ENCODE data around the gene CPNE5.

CPNE5 gene

DNA sequence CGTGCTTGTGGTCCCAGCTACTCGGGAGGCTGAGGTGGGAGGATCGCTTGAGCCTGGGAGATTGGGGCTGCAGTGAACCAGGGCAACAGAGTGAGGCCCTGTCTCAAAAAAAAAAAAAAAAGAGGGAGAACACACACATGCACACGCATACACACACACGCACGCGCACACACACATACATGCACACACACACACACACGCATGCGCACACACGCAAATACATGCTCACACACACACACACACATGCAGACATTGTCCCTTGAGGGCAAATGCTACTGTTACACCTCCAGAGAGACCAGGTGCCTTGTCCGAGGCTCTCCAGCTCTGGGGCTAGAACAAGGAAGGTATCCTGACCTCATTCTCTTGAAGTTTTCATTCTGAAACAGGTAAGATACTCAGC is 77.1 kb downstream of the CPNE5 start:
- no peak for DNase-seq (ENCODE audit: low spot score)

DNA sequence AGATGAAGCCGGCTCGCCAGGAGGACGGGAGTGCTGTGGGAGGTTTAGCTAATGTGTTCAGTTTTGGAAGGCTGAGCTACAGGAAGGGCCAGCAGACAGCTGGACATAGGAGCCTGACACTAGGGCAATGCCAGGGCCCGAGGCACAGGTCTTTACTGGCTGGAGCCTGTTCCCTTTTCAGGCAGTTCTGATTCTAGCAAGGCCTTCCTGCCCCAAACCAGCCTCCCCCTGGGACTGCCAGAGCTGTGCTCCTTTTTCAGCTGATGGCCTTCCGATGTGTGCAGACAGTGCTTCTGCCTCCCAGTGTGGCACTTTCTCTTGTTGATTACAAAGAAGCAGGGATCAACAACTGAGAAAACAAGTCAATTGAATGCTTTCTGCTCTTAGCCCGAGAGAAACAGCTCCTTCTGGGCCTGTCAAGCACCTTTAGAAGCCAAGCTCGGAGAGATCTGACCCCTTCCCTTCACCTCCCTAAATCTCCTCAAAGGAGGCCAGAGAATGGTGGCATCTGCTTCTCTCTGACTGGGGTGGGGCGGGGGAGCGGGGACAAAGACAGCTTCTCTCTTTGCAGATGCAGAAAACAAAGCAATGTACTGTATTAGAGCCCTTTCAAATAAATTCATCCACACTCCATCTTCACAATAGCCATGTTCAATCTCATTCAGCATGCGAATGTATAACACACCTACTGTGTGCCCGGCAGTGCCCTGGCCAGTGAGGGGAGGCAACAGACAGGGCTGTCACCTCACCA is 78.4 kb downstream of the CPNE5 start:
- no peak for DNase-seq (ENCODE audit: low spot score)

DNA sequence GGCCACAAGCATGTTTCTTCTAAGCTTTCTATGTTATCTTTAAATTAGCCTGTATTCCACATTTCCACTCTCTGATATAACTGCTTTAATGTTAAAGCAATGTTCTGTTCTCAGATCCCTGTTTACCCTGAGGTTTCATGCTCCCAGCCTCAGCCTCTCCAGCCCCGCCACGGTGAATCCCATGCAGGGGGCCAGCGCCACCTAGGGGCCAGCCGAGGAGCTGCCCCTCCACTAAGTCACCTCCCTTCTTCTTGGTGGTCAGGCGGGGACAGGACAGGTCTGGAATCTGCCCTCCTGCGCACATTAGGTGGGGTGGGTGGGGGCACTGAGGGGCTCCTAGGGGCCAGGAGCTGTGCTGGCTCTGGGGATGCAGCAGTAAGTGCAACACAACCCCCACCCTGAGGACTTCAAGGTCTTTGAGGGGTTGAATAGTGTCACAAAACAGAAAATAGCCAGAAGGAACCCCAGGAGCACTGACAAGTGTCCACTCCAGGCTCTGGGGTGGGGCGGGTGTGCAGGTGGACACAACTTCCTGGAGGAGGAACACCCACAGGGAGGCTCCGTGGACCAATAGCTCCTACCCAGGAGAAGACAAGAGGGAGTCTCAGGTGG is 80.0 kb downstream of the CPNE5 start:
- peak; percentile 87 for DNase-seq (ENCODE audit: low spot score)

DNA sequence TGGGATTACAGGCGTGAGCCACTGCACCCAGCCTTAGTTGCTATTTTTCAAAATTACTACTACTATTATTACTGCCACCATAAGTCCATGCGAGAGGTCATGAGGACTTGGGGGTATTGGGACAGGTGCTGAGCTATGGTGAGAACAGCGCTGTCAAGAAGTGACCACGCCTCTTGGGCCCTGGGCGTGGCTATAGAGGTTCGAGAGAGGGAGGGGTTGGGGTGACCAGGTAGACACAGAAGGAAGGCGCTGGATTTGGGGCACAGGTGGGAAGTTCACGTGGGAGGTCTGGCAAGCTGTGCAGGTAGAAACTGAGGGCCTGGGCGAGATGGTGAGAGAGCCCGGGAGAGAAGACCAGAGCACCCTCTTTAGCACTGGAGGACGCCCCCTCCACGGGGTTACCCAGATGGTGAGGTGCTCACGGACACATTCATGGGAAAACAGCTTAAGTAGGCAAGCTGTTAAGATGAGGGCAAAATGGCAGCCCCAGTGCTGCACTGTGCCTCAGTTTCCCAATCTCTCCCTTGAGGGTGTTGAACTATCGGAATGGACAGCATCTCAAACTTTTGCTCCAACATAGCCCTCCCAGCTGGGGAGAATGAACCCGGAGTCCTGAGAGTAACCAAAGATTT is 80.6 kb downstream of the CPNE5 start:
- no peak for DNase-seq (ENCODE audit: low spot score)

DNA sequence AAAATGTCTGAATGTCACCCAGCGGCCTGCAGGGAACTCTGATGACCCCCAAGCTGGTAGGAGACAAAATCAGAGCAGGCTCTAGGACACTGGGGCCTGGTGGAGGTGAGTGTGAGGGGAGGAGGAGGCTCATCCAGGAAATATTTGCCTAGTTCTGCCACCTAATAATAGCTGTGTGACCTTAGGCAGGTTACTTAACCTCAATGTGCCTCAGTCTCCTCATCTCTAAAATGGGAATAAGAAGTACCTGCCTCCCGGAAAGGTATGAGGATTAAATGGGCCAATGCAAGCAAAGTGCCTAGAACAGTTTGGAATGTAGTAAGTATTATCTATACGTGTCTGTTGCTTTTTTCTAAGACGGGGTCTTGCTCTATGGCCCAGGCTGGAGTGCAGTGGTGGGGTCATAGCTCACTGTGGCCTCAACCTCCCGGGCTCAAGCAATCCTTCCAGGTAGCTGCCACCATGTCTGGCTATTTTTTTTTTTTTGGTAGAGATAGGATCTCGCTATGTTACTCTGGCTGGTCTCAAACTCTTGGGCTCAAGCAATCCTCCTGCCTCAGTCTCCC is 81.2 kb downstream of the CPNE5 start:
- no peak for DNase-seq (ENCODE audit: low spot score)

DNA sequence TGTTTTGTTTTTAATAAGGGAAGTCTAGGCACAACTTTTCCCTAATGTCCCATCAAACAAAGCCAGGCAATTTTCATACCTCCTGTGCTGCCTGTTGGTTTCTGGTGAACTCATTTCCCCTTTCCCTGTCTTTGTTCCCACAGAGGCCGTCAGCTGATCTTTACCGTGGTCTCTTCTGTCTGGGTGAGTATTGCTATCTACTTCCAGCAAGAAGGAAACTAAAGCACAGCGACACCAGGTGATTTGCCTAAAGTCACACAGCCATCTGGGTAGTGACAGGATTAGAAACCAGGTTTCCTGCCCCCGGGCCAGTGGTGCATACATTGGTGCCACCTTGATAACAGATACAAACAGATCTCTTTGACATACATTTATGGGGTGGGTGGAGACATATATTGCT is 82.0 kb downstream of the CPNE5 start:
- no peak for DNase-seq (ENCODE audit: low spot score)

DNA sequence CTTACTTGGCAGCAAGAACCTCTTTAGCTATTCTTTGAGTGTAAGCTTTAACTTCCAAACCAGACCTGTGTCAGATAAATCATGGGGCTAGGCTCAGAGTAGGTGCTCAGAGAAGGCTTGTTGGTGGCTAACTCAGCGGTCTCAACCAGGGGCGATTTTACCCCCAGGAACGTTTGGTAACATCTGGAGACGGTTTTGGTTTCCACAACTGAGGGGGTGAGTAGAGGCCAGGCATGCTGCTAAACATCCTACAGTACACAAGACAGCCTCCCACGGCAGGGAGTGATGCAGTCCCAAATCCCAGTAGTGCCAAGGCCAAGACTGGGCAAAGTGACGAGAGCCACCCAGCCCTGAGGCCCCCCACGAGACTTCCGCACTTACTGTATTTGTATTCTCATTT is 82.5 kb downstream of the CPNE5 start:
- DNase-seq (ENCODE audit: low spot score) = no peak

DNA sequence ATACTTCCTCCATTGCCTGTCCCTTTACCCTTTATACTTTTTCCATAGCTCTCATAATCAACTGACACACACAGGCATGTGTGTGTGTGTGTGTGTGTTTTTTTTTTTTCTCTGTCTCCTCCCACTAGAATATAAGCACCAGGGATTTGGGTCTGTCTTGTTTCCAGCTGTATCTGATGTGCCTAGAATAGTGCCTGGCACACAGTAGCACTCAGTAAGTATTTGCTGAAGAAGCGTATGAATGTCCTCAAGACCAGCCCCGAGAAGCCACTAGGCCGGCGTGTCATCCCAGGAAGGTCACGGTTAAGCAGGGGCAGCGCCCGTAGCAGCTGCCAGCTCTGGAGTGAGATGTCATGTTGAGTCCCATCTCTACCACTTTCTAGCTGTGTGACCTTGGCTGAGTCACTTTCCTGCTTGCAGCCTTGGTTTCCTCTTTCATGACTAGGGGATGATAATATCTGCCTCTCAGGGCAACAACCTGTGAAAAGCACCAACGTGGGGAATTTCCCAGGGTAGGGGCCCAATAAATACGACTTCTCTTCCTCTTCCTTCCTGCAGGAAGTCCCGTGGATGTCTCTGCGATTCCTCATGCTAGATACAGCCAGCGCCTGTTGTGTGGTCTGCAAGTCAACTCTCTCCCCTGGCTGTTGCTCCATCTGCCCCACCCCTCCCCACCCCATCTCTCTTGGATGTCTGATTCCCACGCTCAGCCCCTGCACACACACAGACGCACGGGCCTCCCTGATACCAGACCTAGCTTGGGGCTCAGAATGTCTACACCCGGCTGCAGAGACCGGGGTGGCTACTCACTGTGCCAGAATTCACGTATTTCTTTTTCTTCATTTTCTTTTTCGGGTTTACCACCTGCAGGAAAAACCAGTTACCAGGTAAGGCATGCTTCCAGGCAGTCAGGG is 83.6 kb downstream of the CPNE5 start:
- DNase-seq (ENCODE audit: low spot score) = no peak

DNA sequence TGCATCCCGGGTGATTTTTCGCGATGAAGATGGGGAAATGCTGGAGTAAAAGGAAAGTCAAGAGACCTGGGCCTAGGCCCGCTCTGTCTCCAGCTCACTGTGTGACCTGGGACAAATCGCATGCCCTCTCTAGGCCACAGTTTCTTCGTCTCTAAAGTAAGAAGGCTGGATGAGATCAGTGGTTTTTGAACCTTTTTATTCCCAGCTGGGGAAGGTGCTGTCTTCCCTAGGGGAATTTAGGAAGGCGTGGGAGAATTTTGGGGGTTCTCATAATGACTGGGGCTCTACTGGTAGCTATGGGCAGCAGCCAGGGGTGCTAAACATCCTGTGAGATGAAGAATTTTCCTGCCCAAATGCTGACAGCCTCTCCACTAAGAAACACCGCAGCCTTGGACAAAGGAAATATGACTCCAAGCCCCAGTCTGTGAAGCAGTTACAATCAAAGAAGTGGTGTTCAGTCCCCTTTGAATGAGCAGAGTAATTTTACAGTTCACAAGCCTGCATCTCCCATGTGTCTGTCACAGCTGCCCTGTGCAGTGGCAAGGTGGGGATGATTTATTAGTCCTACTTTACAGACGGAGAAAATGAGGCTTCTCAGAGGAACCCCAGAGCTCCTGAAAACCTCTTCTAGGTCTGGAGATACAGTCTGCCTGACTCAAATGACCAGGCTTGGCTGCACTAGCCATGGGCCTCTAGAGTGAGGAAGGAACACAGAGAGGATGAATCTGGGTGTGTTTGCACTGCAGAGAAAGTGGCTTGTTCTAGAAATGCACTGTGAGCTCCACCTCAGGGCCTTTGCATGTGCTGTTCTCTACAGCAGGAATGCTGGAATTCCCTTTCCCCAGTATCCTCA is 84.4 kb downstream of the CPNE5 start:
- DNase-seq (ENCODE audit: low spot score) = no peak

DNA sequence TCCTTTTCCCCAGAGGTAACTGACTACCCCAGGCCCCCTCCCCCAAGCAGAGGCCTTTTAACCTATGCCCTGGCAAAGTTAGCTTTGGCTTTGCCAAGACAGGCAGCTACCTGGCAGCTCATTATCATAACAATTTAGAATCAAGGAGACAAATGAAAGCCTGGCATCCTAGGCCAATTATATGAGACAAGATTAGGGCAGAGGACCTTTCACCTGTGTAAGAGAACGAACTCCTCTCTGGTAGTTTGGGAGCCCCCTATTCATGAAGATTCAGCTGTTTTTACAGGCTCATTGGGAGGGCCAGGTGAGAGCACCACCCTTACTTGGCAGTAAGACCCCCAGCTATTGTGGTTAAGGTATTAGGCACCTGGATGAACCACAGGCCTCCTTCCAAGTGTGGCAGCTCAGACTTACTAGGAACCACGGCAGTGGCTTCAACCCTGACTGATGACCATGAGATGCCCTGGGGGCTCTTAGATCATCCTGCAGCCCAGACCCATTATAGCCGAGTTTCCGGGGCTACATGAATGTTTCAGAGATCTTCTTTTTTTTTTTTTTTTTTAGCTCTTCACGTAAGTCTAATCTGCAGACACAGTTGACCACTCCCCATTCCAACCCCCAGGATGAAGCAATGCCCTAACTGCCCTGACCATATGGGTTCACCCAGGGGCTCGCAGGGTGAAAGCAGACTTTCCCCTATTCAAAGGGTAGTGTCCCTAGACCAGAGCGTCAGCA is 85.4 kb downstream of the CPNE5 start:
- DNase-seq (ENCODE audit: low spot score) = no peak

DNA sequence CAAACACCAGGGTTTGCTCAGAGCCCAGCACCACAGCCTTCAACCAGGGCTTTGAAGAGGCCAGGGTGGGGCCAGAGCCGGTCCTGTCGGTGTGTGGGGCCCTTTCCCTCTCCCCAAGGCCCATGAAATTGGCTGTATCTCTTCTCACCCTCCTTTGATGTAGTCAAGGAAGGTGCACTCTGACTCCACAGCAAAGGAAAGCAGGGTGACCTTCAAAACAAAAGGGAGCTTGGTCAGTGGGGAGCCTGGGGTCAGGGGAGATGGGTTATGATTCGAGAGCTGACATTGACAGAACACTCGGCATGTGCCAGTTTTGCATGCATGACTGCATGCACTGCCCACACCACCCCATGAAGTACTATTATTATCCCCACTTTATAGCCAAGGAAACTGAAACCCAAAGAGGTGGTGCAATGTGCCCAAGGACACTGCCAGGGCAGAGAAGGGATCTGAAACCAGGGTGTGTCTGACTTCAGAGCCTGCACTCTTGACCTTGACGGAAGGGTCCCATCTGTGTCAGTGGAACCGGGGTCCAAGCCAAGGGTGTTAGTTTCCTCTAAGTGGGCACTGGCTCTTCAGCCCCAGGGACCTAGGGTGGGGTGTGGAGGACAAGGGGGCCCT is 86.2 kb downstream of the CPNE5 start:
- DNase-seq (ENCODE audit: low spot score) = no peak

DNA sequence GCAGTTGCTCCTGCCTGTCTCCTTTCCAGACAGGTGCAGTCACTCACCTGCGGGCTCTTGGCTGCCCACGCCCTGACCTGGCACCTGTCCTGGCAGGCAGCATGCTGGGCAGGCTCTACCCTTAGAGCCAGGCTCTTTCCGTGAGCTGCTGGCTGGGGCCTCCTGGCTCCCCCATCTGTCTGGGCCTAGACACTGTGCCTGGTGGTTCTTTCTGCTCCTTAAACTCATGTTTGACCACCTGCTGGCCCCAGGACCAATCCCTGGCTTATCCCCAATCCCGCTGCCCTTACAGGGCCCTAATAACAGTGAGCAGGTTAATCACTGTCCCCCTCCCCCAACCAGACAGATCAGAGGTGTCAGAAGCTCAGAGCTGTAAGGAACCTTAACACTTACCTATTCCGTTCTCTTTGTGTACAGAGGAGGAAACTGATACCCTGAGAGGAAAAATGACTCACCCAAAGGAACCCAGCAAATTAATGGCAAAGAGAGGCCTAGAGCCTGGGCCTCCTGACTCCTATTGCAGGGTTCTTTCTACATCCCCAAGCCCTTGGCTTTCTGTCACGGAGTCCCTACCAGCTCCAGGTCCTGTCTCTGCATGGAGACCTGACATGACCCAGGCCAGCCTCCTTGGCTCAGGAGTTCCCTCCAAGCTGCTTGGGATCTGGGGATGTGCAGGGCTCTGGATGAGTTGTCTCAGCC is 86.9 kb downstream of the CPNE5 start:
- no peak for DNase-seq (ENCODE audit: low spot score)

DNA sequence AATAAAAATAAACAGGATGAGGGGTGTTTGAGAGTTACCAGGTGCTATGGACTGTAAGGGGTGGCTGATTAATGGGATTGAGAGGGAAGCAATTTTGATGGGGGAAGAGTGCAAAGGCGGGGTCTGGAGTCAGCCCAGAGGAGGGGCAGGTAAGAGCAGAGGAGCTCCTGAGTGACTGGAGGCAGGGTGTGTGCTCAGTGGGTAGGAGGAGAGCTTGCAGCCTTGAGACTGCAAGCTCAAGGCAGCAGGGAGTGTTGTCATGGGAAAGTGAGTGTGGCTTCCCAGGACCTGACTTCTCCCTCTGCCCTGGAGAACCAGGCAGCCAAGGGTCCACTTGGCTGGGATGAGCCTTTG is 87.4 kb downstream of the CPNE5 start:
- no peak for DNase-seq (ENCODE audit: low spot score)

DNA sequence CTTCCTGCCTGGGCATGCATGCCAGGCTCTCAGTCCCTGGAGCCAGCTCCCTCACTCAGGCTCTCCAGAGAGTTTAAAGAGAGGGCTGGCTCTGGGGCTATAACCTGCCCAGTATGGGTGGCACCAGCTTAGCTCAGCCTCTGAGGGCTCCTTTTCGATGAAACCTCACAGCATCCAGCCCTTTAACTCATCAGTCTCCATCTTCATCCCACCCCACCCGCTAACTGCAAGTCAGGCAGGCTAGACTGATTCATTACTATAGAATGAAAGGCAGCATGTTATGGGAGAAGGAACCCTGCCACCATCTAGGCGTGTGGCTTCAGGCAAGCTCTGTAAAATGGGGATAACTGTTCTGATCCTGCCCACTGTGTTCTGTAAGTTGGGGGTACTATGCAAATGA is 88.2 kb downstream of the CPNE5 start:
- DNase-seq (ENCODE audit: low spot score) = no peak

DNA sequence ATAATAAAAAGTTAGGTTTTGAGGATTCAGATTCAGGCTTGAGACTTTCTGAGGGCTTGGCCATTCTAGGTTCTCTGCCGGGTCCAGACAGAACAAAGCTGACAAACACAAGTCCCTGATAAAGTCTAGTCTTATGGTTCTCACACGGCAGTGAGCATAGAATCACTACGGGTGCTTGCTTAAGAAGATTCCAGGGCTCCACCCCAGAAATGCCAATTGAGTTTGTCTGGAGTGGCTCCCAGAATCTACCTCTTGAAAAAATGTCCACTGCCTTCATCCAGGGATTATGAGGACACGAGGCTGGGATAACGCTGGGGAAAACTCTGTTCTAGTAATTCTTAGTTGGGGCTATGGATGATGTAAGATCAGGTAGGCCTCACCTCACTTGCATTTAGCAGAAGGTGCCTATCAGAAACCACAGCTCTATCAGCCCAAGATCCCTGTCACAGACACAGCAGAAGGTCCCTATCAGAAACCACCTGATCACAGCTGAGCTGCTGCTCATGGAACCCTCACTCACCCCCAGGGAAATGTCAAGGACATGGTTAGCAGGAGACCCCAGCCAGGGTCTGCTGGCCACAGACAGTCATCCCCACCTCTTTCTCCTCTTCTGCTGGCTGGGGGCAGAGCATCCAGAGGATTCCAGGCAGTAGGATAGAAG is 89.3 kb downstream of the CPNE5 start:
- DNase-seq (ENCODE audit: low spot score) = no peak

DNA sequence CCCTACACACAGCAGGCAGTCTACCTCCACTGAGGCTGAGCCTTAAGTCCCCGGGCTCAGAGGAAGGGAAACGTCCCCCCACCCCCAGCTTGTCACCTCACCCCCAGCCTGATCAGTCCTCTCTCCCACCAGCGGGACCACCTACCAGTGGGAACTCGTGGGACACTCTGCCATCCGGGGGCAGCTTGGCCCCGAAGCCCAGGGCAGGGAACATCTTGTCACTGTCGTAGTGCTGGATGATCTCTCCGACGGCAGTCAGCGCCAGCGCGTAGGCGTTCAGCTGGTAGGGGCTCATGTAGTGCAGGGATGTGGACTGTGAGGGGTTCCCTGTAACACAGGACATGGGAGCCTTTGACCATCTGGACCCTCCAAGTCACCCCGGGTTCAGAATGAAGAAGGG is 93.0 kb downstream of the CPNE5 start:
- no peak for DNase-seq (ENCODE audit: low spot score)

DNA sequence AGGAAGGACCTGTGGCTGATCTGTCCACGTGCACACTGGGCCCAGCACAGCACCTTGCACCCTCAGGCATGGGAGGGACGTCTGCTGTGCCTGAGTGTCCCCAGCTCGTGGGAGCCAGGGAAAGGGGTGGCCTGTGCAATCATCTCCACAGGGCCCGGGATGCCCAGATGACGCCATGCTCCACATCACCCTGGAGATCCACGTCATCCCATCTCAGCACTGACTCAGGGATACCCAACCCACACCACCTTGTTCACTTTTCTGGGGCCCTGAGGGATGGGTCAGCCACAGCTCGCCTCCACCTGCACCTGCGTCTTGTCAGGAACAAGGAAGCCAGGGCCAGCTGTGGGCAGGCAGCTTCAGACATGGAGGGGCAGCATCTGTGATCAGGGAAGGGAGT is 93.4 kb downstream of the CPNE5 start:
- DNase-seq (ENCODE audit: low spot score) = no peak

DNA sequence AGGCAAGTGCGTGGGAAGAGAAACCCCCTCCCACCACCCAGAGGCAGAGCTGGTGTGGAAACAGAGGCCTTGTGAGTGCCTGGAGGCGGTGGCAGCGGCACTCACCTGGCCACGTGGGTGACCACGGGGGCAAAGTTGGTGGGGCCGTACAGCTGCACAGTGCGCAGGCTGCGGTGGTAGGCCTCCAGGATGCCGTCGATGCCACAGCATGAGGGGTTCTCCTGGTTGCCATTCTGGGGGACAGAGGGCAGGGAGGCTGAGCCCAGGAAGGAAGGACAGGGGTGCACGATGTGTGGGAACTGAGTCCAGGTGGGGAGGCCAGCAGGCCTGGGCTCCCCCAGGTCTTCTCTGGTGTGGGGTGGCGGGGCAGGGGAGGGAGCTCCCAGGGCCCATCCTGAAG is 94.0 kb downstream of the CPNE5 start:
- DNase-seq (ENCODE audit: low spot score) = no peak

DNA sequence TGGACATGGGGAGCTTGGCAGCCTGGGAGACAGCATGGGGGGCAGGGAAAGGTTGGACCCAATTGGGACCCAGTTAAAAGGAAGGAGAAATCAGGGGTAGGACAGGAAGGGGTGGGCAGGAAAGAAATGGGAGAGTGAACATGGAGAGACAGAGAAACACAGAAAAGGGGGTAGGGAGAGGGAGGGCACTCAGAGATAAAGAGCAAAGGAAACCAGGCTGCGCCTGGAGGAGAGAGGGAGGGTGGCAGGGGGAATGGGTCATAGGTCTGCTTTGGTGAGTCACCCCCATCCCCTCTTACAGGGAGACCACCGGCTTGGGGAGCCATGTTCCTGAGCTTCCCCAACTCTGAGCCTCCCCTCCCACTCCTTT is 95.0 kb downstream of the CPNE5 start:
- DNase-seq (ENCODE audit: low spot score) = no peak

All from HuH-7.5 (cell line).